Measurements from ENCODE around the gene PRLR.

Gene PRLR

GRCh38 chr5:35227720-35228119 lies 2.6 kb downstream of the PRLR start:
- no peak overlapping the region for H3K4me3 ChIP-seq (ENCODE audit: low read depth, low read length)
- TF ChIP-seq, protein P1, sequence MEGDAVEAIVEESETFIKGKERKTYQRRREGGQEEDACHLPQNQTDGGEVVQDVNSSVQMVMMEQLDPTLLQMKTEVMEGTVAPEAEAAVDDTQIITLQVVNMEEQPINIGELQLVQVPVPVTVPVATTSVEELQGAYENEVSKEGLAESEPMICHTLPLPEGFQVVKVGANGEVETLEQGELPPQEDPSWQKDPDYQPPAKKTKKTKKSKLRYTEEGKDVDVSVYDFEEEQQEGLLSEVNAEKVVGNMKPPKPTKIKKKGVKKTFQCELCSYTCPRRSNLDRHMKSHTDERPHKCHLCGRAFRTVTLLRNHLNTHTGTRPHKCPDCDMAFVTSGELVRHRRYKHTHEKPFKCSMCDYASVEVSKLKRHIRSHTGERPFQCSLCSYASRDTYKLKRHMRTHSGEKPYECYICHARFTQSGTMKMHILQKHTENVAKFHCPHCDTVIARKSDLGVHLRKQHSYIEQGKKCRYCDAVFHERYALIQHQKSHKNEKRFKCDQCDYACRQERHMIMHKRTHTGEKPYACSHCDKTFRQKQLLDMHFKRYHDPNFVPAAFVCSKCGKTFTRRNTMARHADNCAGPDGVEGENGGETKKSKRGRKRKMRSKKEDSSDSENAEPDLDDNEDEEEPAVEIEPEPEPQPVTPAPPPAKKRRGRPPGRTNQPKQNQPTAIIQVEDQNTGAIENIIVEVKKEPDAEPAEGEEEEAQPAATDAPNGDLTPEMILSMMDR (IDR thresholded peaks at IDR 0.05; ENCODE audit: low read depth, low read length) = no peak
- in situ Hi-C loops (cut with HindIII; ENCODE audit: low sequenced_read_pairs) = no loop called here
- DNase-seq (ENCODE audit: low read depth, low spot score) = no peak

DNA sequence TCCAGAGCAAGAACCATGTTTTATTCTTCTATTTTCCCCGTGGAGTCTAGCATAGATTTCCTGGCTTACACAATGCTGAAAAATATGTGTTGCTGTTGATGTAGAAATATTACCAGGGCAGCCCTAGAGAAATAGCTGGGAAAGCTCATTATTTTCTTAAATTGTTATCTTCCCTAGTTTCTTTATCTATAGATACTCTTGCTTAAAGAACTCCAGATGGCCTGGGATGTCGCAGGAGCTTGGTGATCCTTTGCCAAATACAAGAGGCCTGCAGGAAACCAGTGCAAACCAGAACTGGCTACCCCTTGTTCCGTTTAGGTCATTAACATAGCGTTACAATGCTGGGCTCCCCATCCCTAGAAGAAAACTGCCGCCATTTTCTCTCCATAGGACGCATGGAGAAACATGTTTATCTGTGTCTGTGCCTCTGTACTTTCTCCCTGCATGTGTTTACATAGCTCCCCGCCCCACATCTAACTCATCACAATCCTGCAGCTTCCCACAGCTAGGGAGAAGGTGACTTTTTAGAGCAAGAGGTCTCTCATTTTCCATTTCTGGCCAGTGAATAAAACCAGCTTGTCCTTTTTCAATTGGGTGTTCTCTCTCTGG lies 6.4 kb downstream of the PRLR start:
- in situ Hi-C loops (cut with HindIII; ENCODE audit: low sequenced_read_pairs) = no loop called here
- no peak for DNase-seq (ENCODE audit: low read depth, low spot score)
- no peak overlapping the region for H3K4me3 ChIP-seq (ENCODE audit: low read depth, low read length)
- TF ChIP-seq, protein P1 (IDR thresholded peaks at IDR 0.05; ENCODE audit: low read depth, low read length) = no peak

GRCh38 chr5:35220967-35221366 lies 9.3 kb downstream of the PRLR start:
- no peak for DNase-seq (ENCODE audit: low read depth, low spot score)
- in situ Hi-C loops (cut with HindIII; ENCODE audit: low sequenced_read_pairs) = no loop called here
- no peak overlapping the region for H3K4me3 ChIP-seq (ENCODE audit: low read depth, low read length)
- TF ChIP-seq, protein P1 (IDR thresholded peaks at IDR 0.05; ENCODE audit: low read depth, low read length) = no peak

DNA sequence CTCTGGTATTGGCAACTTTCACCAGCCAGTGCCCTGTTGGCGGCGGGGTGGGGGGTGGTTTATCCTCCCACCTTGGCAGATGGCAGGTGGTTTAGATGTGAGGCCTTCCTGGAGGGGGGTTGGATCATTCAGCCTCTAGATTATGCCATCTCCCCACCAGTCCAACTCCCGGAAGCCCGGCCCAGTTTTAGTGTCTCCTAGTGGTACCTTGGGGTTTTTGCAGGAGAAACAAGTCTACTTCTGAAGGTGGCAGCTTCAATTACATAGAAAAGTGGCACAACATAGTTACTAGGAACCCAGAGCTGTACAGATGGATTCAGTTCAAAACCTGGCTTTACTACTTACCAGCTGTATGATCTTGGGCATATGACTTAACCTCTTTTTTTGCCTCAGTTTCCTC lies 11.3 kb downstream of the PRLR start:
- DNase-seq (ENCODE audit: low read depth, low spot score) = no peak
- in situ Hi-C loops (cut with HindIII; ENCODE audit: low sequenced_read_pairs) = no loop called here
- TF ChIP-seq, protein P1 (IDR thresholded peaks at IDR 0.05; ENCODE audit: low read depth, low read length) = no peak
- H3K4me3 ChIP-seq (ENCODE audit: low read depth, low read length) = no peak overlapping the region

- TF ChIP-seq, protein P1 (IDR thresholded peaks at IDR 0.05; ENCODE audit: low read depth, low read length) = no peak
- no peak for DNase-seq (ENCODE audit: low read depth, low spot score)
Measured at GRCh38 chr5:35214051-35214450, 16.2 kb downstream of the PRLR start.

DNA sequence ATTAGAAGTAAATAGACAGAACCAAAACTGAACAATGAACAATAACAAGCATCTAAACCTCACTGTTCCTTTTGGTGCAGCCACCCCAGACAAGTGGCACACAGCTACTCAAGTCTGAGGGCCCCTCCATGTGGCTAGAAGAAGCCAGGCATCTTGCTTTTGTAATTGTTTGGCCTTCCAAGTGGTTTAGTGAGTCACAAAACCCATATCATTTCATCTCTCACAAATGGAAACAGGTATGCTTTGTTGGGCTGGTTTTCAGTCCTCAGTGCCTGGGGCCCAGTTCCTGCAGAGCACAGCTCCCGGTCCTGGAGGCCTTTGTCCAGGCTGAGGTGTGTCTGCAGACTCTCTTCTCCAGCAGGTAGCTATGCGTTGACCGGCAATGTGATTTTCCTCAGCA lies 16.7 kb downstream of the PRLR start:
- no peak overlapping the region for H3K4me3 ChIP-seq (ENCODE audit: low read depth, low read length)
- in situ Hi-C loops (cut with HindIII; ENCODE audit: low sequenced_read_pairs) = no loop called here
- DNase-seq (ENCODE audit: low read depth, low spot score) = peak; percentile 11
- TF ChIP-seq, protein P1 (IDR thresholded peaks at IDR 0.05; ENCODE audit: low read depth, low read length) = no peak

More at GRCh38 chr5:35214051-35214450, 16.2 kb downstream of the PRLR start:
- no peak overlapping the region for H3K4me3 ChIP-seq (ENCODE audit: low read depth, low read length)
- in situ Hi-C loops (cut with HindIII; ENCODE audit: low sequenced_read_pairs) = no loop called here

All from astrocyte of the spinal cord (primary cell).